NCI-H2107 treated with DMSO at 0.1 percent for 48 hours (cell line): Measurements from ENCODE around the gene JCAD.
"Not testable (repeated sequence)": the region's sequence is repeated elsewhere in the genome, so short reads cannot be mapped to it uniquely, and the experiment has no call there.

Experiments
- DNase-seq: peaks from one replicate; lab custom pipeline; 2025; ENCODE audit not compliant: unreplicated experiment; lab: John Stamatoyannopoulos, UW

JCAD gene

GRCh38 chr10:30059209-30060107 is at the start of gene JCAD:
TSS of gene JCAD (minus strand) at chr10:30059586. CDS start at chr10:30047812, 11,774 bp downstream.
- DNase-seq = no peak

- DNase-seq = no peak
Observed at GRCh38 chr10:30106987-30107386, 47.6 kb upstream of the JCAD start.

GRCh38 chr10:30103595-30104320 is 44.4 kb upstream of the JCAD start:
- DNase-seq = no peak

GRCh38 chr10:30099706-30100105 is 40.3 kb upstream of the JCAD start:
- not testable (repeated sequence) for DNase-seq

- DNase-seq = no peak
Observed at GRCh38 chr10:30099101-30099500, 39.7 kb upstream of the JCAD start.

- no peak for DNase-seq
Observed at GRCh38 chr10:30098629-30099028, 39.2 kb upstream of the JCAD start.

- no peak for DNase-seq
Observed at GRCh38 chr10:30096564-30096963, 37.2 kb upstream of the JCAD start.

- no peak for DNase-seq
Observed at GRCh38 chr10:30095631-30096422, 36.4 kb upstream of the JCAD start.

- DNase-seq = no peak
Observed at GRCh38 chr10:30094601-30095000, 35.2 kb upstream of the JCAD start.

- no peak for DNase-seq
Observed at GRCh38 chr10:30093303-30093950, 34.0 kb upstream of the JCAD start.

- no peak for DNase-seq
Observed at GRCh38 chr10:30092151-30092790, 32.9 kb upstream of the JCAD start.

GRCh38 chr10:30091136-30091535 is 31.8 kb upstream of the JCAD start:
- no peak for DNase-seq

GRCh38 chr10:30088178-30088577 is 28.8 kb upstream of the JCAD start:
- DNase-seq = no peak

- no peak for DNase-seq
Observed at GRCh38 chr10:30083934-30084333, 24.5 kb upstream of the JCAD start.

GRCh38 chr10:30081182-30081581 is 21.8 kb upstream of the JCAD start:
- no peak for DNase-seq

GRCh38 chr10:30080161-30080560 is 20.8 kb upstream of the JCAD start:
- DNase-seq = no peak

- DNase-seq = no peak
Observed at GRCh38 chr10:30079408-30079807, 20.0 kb upstream of the JCAD start.

- DNase-seq = no peak
Observed at GRCh38 chr10:30075481-30075880, 16.1 kb upstream of the JCAD start.

- DNase-seq = no peak
Observed at GRCh38 chr10:30074933-30075332, 15.5 kb upstream of the JCAD start.

- DNase-seq = no peak
Observed at GRCh38 chr10:30074090-30074489, 14.7 kb upstream of the JCAD start.

- no peak for DNase-seq
Observed at GRCh38 chr10:30073767-30074060, 14.3 kb upstream of the JCAD start.
